ENCODE results near the gene COPS8. TPM values are rescaled to one million over a fixed set of nuclear protein-coding genes. Genes with fewer than 3 reads are reported as not detected.

COPS8 gene
- polyA plus RNA-seq, 1 of the 3 experiments (the other 2 are of a cell fraction): 107 TPM

GRCh38 chr2:237064203-237065070 is 21.3 kb upstream of the COPS8 start:
- Histone ChIP-seq H3K9me3 (no peaks in the 10 kb centered on the region), H3K9me2 (no peaks in the 10 kb centered on the region), H3K79me2 (ENCODE audit: insufficient read depth) (no peaks in the 10 kb centered on the region), H3K36me3 (replicated peaks in 1 of 2; ENCODE audit: control insufficient read depth in 1 of 2, insufficient read depth in 2 of 2, low read length in 1 of 2) (no peaks in the 10 kb centered on the region), H3K4me1 (ENCODE audit: control insufficient read depth in 1 of 2, insufficient read depth in 2 of 2, low read depth in 1 of 2, low read length in 1 of 2) (no peaks in the 10 kb centered on the region; a peak in 1 of 4 replicates), H3F3A (replicated peaks; ENCODE audit: insufficient read depth) (no peaks in the 10 kb centered on the region), H3K27ac (ENCODE audit: low read depth in 2 of 2, low read length in 1 of 2) (no peak overlapping the region), H3K27me3 (ENCODE audit: insufficient read depth) (no peaks in the 10 kb centered on the region), H3K9ac (no peak overlapping the region), H4K20me1 (ENCODE audit: insufficient read depth) (no peaks in the 10 kb centered on the region), H2AFZ (ENCODE audit: low read depth) (no peak overlapping the region), H3K4me3 (ENCODE audit: low read depth in 2 of 2, low read length in 1 of 2) (no peak overlapping the region), H3K4me2 (no peak overlapping the region)
- CTCF ChIA-PET: interaction anchor here (1.0 to 11.4 kb wide), 5 partner anchors 17 to 721 kb away, joined by 3 to 84 read pairs (median 8); no protein-coding TSS in a partner anchor
- TF ChIP-seq, protein P1, sequence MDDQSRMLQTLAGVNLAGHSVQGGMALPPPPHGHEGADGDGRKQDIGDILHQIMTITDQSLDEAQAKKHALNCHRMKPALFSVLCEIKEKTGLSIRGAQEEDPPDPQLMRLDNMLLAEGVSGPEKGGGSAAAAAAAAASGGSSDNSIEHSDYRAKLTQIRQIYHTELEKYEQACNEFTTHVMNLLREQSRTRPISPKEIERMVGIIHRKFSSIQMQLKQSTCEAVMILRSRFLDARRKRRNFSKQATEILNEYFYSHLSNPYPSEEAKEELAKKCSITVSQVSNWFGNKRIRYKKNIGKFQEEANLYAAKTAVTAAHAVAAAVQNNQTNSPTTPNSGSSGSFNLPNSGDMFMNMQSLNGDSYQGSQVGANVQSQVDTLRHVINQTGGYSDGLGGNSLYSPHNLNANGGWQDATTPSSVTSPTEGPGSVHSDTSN (IDR thresholded peaks at IDR 0.05): no peak
- WGBS (ENCODE audit: low lambda C conversion rate): 87% methylated on average over 13 of the region's 24 CpGs
- POLR2A ChIA-PET: interaction anchor here (0.6 kb wide), 1 partner anchor 343 kb away, joined by 3 read pairs; no protein-coding TSS in a partner anchor
- no peak for DNase-seq

GRCh38 chr2:237065071-237065377 is 20.7 kb upstream of the COPS8 start:
- Histone ChIP-seq H3K27ac (ENCODE audit: low read depth in 2 of 2, low read length in 1 of 2) (no peak overlapping the region), H3K9me3 (no peaks in the 10 kb centered on the region), H2AFZ (ENCODE audit: low read depth) (no peak overlapping the region), H3K27me3 (ENCODE audit: insufficient read depth) (no peaks in the 10 kb centered on the region), H3F3A (replicated peaks; ENCODE audit: insufficient read depth) (no peaks in the 10 kb centered on the region), H3K9me2 (no peaks in the 10 kb centered on the region), H3K79me2 (ENCODE audit: insufficient read depth) (no peaks in the 10 kb centered on the region), H3K36me3 (replicated peaks in 1 of 2; ENCODE audit: control insufficient read depth in 1 of 2, insufficient read depth in 2 of 2, low read length in 1 of 2) (no peaks in the 10 kb centered on the region), H3K4me2 (no peak overlapping the region), H4K20me1 (ENCODE audit: insufficient read depth) (no peaks in the 10 kb centered on the region), H3K4me1 (ENCODE audit: control insufficient read depth in 1 of 2, insufficient read depth in 2 of 2, low read depth in 1 of 2, low read length in 1 of 2) (no peaks in the 10 kb centered on the region; a peak in 1 of 4 replicates), H3K9ac (no peak overlapping the region), H3K4me3 (ENCODE audit: low read depth in 2 of 2, low read length in 1 of 2) (no peak overlapping the region)
- DNase-seq: no peak
- WGBS (ENCODE audit: low lambda C conversion rate): 79% methylated on average over 2 of the region's 2 CpGs
- TF ChIP-seq GABPA (IDR thresholded peaks at IDR 0.05; ENCODE audit: low read depth): no peak
- no peak for TF ChIP-seq TAF1 (IDR thresholded peaks at IDR 0.05; ENCODE audit: borderline replicate concordance, low read depth, low read length)
- TF ChIP-seq SMC3 (IDR thresholded peaks at IDR 0.05; ENCODE audit: low read depth, low read length): no peak
- TF ChIP-seq, protein P2, sequence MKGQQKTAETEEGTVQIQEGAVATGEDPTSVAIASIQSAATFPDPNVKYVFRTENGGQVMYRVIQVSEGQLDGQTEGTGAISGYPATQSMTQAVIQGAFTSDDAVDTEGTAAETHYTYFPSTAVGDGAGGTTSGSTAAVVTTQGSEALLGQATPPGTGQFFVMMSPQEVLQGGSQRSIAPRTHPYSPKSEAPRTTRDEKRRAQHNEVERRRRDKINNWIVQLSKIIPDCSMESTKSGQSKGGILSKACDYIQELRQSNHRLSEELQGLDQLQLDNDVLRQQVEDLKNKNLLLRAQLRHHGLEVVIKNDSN (IDR thresholded peaks at IDR 0.05; ENCODE audit: borderline replicate concordance, low read depth): no peak
- TF ChIP-seq FOSL2 (IDR thresholded peaks at IDR 0.05; ENCODE audit: borderline replicate concordance, low read depth): no peak
- CTCF ChIA-PET: interaction anchor here (1.0 to 11.4 kb wide), 4 partner anchors 17 to 722 kb away, joined by 3 to 84 read pairs (median 7); no protein-coding TSS in a partner anchor
- POLR2A ChIA-PET: no interaction called here

DNA sequence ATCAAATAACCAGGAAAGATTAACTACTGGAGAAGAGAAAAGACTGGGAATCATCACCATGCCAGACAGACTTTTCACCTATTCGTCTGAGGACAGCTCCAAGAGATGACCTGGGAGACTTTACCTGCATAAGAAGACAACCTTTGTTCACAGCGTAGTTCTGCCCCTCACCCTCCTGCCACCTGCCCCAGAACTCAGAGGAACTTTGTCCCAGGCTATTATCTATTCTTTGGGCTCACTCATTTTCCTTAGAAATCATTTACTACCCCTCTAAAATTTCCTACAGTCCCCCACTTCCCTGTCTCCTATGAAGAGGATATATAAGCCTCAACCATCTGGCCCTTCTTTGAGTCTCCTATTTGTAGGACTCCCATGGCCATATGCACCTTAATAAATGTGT is 19.3 kb upstream of the COPS8 start:
- no peaks in the 10 kb centered on the region for H3K27me3 ChIP-seq (ENCODE audit: insufficient read depth)
- H3F3A ChIP-seq (replicated peaks; ENCODE audit: insufficient read depth): no peaks in the 10 kb centered on the region
- H3K9me2 ChIP-seq: no peaks in the 10 kb centered on the region
- H4K20me1 ChIP-seq (ENCODE audit: insufficient read depth): no peaks in the 10 kb centered on the region
- POLR2A ChIA-PET: no interaction called here
- WGBS (ENCODE audit: low lambda C conversion rate): 67% methylated on average over 2 of the region's 2 CpGs
- H2AFZ ChIP-seq (ENCODE audit: low read depth): no peak overlapping the region
- H3K4me1 ChIP-seq (ENCODE audit: control insufficient read depth in 1 of 2, insufficient read depth in 2 of 2, low read depth in 1 of 2, low read length in 1 of 2): no peaks in the 10 kb centered on the region
- H3K36me3 ChIP-seq (replicated peaks in 1 of 2; ENCODE audit: control insufficient read depth in 1 of 2, insufficient read depth in 2 of 2, low read length in 1 of 2): no peaks in the 10 kb centered on the region
- TF ChIP-seq RXRA (IDR thresholded peaks at IDR 0.05; ENCODE audit: borderline replicate concordance, low read depth): no peak
- no peak for TF ChIP-seq TCF12 (IDR thresholded peaks at IDR 0.05)
- no peak for TF ChIP-seq SMC3 (IDR thresholded peaks at IDR 0.05; ENCODE audit: low read depth, low read length)
- no peak for TF ChIP-seq ELF1 (IDR thresholded peaks at IDR 0.05)
- CTCF ChIA-PET: interaction anchor here (1.2 to 11.4 kb wide), 2 partner anchors 553 to 713 kb away, joined by 3 to 84 read pairs; no protein-coding TSS in a partner anchor
- no peak overlapping the region for H3K4me3 ChIP-seq (ENCODE audit: low read depth in 2 of 2, low read length in 1 of 2)
- H3K9me3 ChIP-seq: no peaks in the 10 kb centered on the region
- no peak for DNase-seq
- no peak overlapping the region for H3K4me2 ChIP-seq
- H3K79me2 ChIP-seq (ENCODE audit: insufficient read depth): no peaks in the 10 kb centered on the region
- no peak overlapping the region for H3K27ac ChIP-seq (ENCODE audit: low read depth in 2 of 2, low read length in 1 of 2)
- H3K9ac ChIP-seq: no peak overlapping the region

Data from SK-N-SH (cell line).